ENCODE data around the gene PRRG1.
"Not testable (repeated sequence)": the region's sequence is repeated elsewhere in the genome, so short reads cannot be mapped to it uniquely, and the experiment has no call there.

Gene PRRG1

GRCh38 chrX:37349221-37350033 lies at the start of gene PRRG1:
Gene PRRG1, plus strand, starts transcription at chrX:37349364. Its CDS starts 56,886 bp downstream, at chrX:37406250.
- H3K4me3 ChIP-seq (ENCODE audit: insufficient read depth, low read length, poor library complexity, severe bottlenecking) = no peak within 1 kb of the TSS
- no peak within 1 kb of the TSS for H2AFZ ChIP-seq (ENCODE audit: low read depth, low read length, severe bottlenecking)
- H3K79me2 ChIP-seq (ENCODE audit: insufficient read depth, low read length) = no peaks in the 10 kb centered on the region
- H3K36me3 ChIP-seq (ENCODE audit: low read length) = no peaks in the 10 kb centered on the region
- no peaks in the 10 kb centered on the region for H3K27me3 ChIP-seq (ENCODE audit: low read length)
- H3K9me2 ChIP-seq (replicated peaks; ENCODE audit: insufficient read depth, low read length) = no peaks in the 10 kb centered on the region
- H4K20me1 ChIP-seq (ENCODE audit: low read depth, low read length) = no peaks in the 10 kb centered on the region
- no peak within 1 kb of the TSS for H3K4me2 ChIP-seq (ENCODE audit: low read depth, low read length, poor library complexity, severe bottlenecking)
- no peaks in the 10 kb centered on the region for H3K9me3 ChIP-seq (ENCODE audit: insufficient read depth, low read length)
- no peaks in the 10 kb centered on the region for H3F3A ChIP-seq (ENCODE audit: insufficient read depth)
- no peak within 1 kb of the TSS for H3K9ac ChIP-seq (ENCODE audit: low read length)
- TF ChIP-seq, protein P1, sequence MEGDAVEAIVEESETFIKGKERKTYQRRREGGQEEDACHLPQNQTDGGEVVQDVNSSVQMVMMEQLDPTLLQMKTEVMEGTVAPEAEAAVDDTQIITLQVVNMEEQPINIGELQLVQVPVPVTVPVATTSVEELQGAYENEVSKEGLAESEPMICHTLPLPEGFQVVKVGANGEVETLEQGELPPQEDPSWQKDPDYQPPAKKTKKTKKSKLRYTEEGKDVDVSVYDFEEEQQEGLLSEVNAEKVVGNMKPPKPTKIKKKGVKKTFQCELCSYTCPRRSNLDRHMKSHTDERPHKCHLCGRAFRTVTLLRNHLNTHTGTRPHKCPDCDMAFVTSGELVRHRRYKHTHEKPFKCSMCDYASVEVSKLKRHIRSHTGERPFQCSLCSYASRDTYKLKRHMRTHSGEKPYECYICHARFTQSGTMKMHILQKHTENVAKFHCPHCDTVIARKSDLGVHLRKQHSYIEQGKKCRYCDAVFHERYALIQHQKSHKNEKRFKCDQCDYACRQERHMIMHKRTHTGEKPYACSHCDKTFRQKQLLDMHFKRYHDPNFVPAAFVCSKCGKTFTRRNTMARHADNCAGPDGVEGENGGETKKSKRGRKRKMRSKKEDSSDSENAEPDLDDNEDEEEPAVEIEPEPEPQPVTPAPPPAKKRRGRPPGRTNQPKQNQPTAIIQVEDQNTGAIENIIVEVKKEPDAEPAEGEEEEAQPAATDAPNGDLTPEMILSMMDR (IDR thresholded peaks at IDR 0.05; ENCODE audit: insufficient read depth, low read length, poor library complexity, severe bottlenecking) = no peak
- no peak for TF ChIP-seq EZH2phosphoT487 (conservative IDR thresholded peaks at IDR 0.05; ENCODE audit: low read length)
- no peak within 1 kb of the TSS for H3K27ac ChIP-seq (ENCODE audit: low read depth, low read length)

DNA sequence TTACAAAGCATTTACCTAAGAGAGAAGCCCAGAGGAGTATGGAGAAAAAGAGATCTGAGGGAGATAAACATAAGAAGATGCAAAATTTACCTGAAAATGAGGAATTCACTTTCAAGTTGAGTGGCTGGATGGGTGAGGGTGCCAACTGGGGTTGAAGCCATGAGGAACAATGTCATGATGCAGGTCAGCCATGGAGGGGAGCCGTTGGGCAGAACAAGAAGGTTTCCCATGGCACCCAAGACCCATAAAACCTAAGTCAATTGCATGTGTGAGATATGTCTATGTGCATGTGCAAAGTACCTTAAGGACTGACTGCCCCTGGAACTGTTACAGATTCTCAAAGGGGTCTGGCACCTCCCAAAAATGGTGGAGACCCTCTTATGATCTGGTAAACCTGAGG lies 46.6 kb upstream of the PRRG1 start:
- H2AFZ ChIP-seq (ENCODE audit: low read depth, low read length, severe bottlenecking) = no peak overlapping the region

GRCh38 chrX:37305238-37305637 lies 43.9 kb upstream of the PRRG1 start:
- not testable (repeated sequence) for H3K27me3 ChIP-seq (ENCODE audit: low read length); H4K20me1 ChIP-seq (ENCODE audit: low read depth, low read length); H2AFZ ChIP-seq (ENCODE audit: low read depth, low read length, severe bottlenecking); H3K27ac ChIP-seq (ENCODE audit: low read depth, low read length); H3K9me3 ChIP-seq (ENCODE audit: insufficient read depth, low read length); H3K9me2 ChIP-seq (replicated peaks; ENCODE audit: insufficient read depth, low read length); H3K36me3 ChIP-seq (ENCODE audit: low read length); H3F3A ChIP-seq (ENCODE audit: insufficient read depth); H3K79me2 ChIP-seq (ENCODE audit: insufficient read depth, low read length); H3K9ac ChIP-seq (ENCODE audit: low read length); H3K4me3 ChIP-seq (ENCODE audit: insufficient read depth, low read length, poor library complexity, severe bottlenecking); H3K4me2 ChIP-seq (ENCODE audit: low read depth, low read length, poor library complexity, severe bottlenecking)

More for the DNA sequence above, 46.6 kb upstream of the PRRG1 start:
- H3K4me2 ChIP-seq (ENCODE audit: low read depth, low read length, poor library complexity, severe bottlenecking) = no peak overlapping the region
- H3K27me3 ChIP-seq (ENCODE audit: low read length) = no peaks in the 10 kb centered on the region
- H3K9ac ChIP-seq (ENCODE audit: low read length) = no peak overlapping the region
- no peaks in the 10 kb centered on the region for H3K36me3 ChIP-seq (ENCODE audit: low read length)
- H4K20me1 ChIP-seq (ENCODE audit: low read depth, low read length) = no peaks in the 10 kb centered on the region
- no peaks in the 10 kb centered on the region for H3K9me3 ChIP-seq (ENCODE audit: insufficient read depth, low read length)
- H3K4me3 ChIP-seq (ENCODE audit: insufficient read depth, low read length, poor library complexity, severe bottlenecking) = no peak overlapping the region
- no peaks in the 10 kb centered on the region for H3K79me2 ChIP-seq (ENCODE audit: insufficient read depth, low read length)
- H3F3A ChIP-seq (ENCODE audit: insufficient read depth) = no peaks in the 10 kb centered on the region
- TF ChIP-seq, protein P1 (IDR thresholded peaks at IDR 0.05; ENCODE audit: insufficient read depth, low read length, poor library complexity, severe bottlenecking) = no peak
- no peak for TF ChIP-seq EZH2phosphoT487 (conservative IDR thresholded peaks at IDR 0.05; ENCODE audit: low read length)
- H3K9me2 ChIP-seq (replicated peaks; ENCODE audit: insufficient read depth, low read length) = no peaks in the 10 kb centered on the region
- no peak overlapping the region for H3K27ac ChIP-seq (ENCODE audit: low read depth, low read length)

GRCh38 chrX:37314531-37314930 lies 34.6 kb upstream of the PRRG1 start:
- H3K4me2 ChIP-seq (ENCODE audit: low read depth, low read length, poor library complexity, severe bottlenecking) = no peak overlapping the region
- H2AFZ ChIP-seq (ENCODE audit: low read depth, low read length, severe bottlenecking) = no peak overlapping the region
- no peaks in the 10 kb centered on the region for H3K9me2 ChIP-seq (replicated peaks; ENCODE audit: insufficient read depth, low read length)

More at GRCh38 chrX:37314531-37314930, 34.6 kb upstream of the PRRG1 start:
- no peak overlapping the region for H3K9ac ChIP-seq (ENCODE audit: low read length)
- no peak overlapping the region for H3K27ac ChIP-seq (ENCODE audit: low read depth, low read length)
- no peak for TF ChIP-seq EZH2phosphoT487 (conservative IDR thresholded peaks at IDR 0.05; ENCODE audit: low read length)
- TF ChIP-seq, protein P1 (IDR thresholded peaks at IDR 0.05; ENCODE audit: insufficient read depth, low read length, poor library complexity, severe bottlenecking) = no peak
- no peaks in the 10 kb centered on the region for H3K79me2 ChIP-seq (ENCODE audit: insufficient read depth, low read length)
- H3K4me3 ChIP-seq (ENCODE audit: insufficient read depth, low read length, poor library complexity, severe bottlenecking) = no peak overlapping the region
- H4K20me1 ChIP-seq (ENCODE audit: low read depth, low read length) = no peaks in the 10 kb centered on the region
- H3K36me3 ChIP-seq (ENCODE audit: low read length) = no peaks in the 10 kb centered on the region
- H3K27me3 ChIP-seq (ENCODE audit: low read length) = no peaks in the 10 kb centered on the region
- H3F3A ChIP-seq (ENCODE audit: insufficient read depth) = no peaks in the 10 kb centered on the region
- no peaks in the 10 kb centered on the region for H3K9me3 ChIP-seq (ENCODE audit: insufficient read depth, low read length)
